Epidermal melanocyte (primary cell): ENCODE data around the gene FBRSL1.
A peak's percentile ranks its signal among the peaks of the same experiment; 100 is the strongest.
"Not testable (repeated sequence)": the region's sequence is repeated elsewhere in the genome, so short reads cannot be mapped to it uniquely, and the experiment has no call there.

Experiments used
- DNase-seq: peaks from one replicate; pipeline ENCODE4 v3.0.0; 2011; ENCODE audit warnings: low spot score; ENCODE audit not compliant: insufficient read length

FBRSL1 gene

GRCh38 chr12:132489602-132490266 is at the start of gene FBRSL1:
TSS of gene FBRSL1 (plus strand) at chr12:132490151.
- peak; percentile 97 for DNase-seq

- not testable (repeated sequence) for DNase-seq
Observed at GRCh38 chr12:132440420-132440819, 49.5 kb upstream of the FBRSL1 start.

- no peak for DNase-seq
Observed at GRCh38 chr12:132441871-132442863, 47.8 kb upstream of the FBRSL1 start.

- DNase-seq: no peak
Observed at GRCh38 chr12:132443091-132443490, 46.9 kb upstream of the FBRSL1 start.

GRCh38 chr12:132444283-132444682 is 45.7 kb upstream of the FBRSL1 start:
- no peak for DNase-seq

GRCh38 chr12:132444957-132445883 is 44.7 kb upstream of the FBRSL1 start:
- DNase-seq: no peak

- no peak for DNase-seq
Observed at GRCh38 chr12:132445884-132446632, 43.9 kb upstream of the FBRSL1 start.

- no peak for DNase-seq
Observed at GRCh38 chr12:132446633-132447326, 43.2 kb upstream of the FBRSL1 start.

- no peak for DNase-seq
Observed at GRCh38 chr12:132447327-132447720, 42.6 kb upstream of the FBRSL1 start.

GRCh38 chr12:132447731-132448462 is 42.1 kb upstream of the FBRSL1 start:
- DNase-seq: no peak

- no peak for DNase-seq
Observed at GRCh38 chr12:132448463-132448820, 41.5 kb upstream of the FBRSL1 start.

GRCh38 chr12:132449565-132450417 is 40.2 kb upstream of the FBRSL1 start:
- DNase-seq: no peak

GRCh38 chr12:132450418-132451171 is 39.4 kb upstream of the FBRSL1 start:
- DNase-seq: no peak

- no peak for DNase-seq
Observed at GRCh38 chr12:132451172-132451835, 38.6 kb upstream of the FBRSL1 start.

GRCh38 chr12:132451836-132452195 is 38.1 kb upstream of the FBRSL1 start:
- DNase-seq: no peak

GRCh38 chr12:132452596-132453350 is 37.2 kb upstream of the FBRSL1 start:
- DNase-seq: no peak
